ENCODE results near the gene TRMT44.
A peak's percentile ranks its signal among the peaks of the same experiment; 100 is the strongest.
"Not testable (repeated sequence)": the region's sequence is repeated elsewhere in the genome, so short reads cannot be mapped to it uniquely, and the experiment has no call there.

The TRMT44 gene

GRCh38 chr4:8440492-8441311 lies at the start of gene TRMT44, which contains the start of gene ACOX3:
Gene TRMT44, plus strand, starts transcription at chr4:8440777. Its CDS starts 46 bp downstream, at chr4:8440823.
Gene ACOX3, minus strand, starts transcription at chr4:8440723. Its CDS starts 24,202 bp downstream, at chr4:8416521.
- DNase-seq, result peak; percentile 73

GRCh38 chr4:8391071-8391470 lies 49.5 kb upstream of the TRMT44 start:
- no peak for DNase-seq

GRCh38 chr4:8391972-8392371 lies 48.6 kb upstream of the TRMT44 start:
- peak; percentile 70 for DNase-seq

- DNase-seq, result no peak
These were observed 47.9 kb upstream of the TRMT44 start for GRCh38 chr4:8392591-8393190.

- peak; percentile 94 for DNase-seq
These were observed 47.0 kb upstream of the TRMT44 start for GRCh38 chr4:8393593-8394038.

- DNase-seq, result no peak
These were observed 46.5 kb upstream of the TRMT44 start for GRCh38 chr4:8394061-8394519.

- no peak for DNase-seq
These were observed 45.8 kb upstream of the TRMT44 start for GRCh38 chr4:8394806-8395205.

GRCh38 chr4:8395504-8396296 lies 44.9 kb upstream of the TRMT44 start:
- DNase-seq, result no peak

GRCh38 chr4:8396762-8397406 lies 43.7 kb upstream of the TRMT44 start:
- no peak for DNase-seq

- DNase-seq, result no peak
These were observed 42.2 kb upstream of the TRMT44 start for GRCh38 chr4:8398347-8398746.

GRCh38 chr4:8399298-8399697 lies 41.3 kb upstream of the TRMT44 start:
- DNase-seq, result no peak

- DNase-seq, result no peak
These were observed 39.8 kb upstream of the TRMT44 start for GRCh38 chr4:8400632-8401325.

- no peak for DNase-seq
These were observed 38.9 kb upstream of the TRMT44 start for GRCh38 chr4:8401665-8402064.

- no peak for DNase-seq
These were observed 38.4 kb upstream of the TRMT44 start for GRCh38 chr4:8402181-8402597.

GRCh38 chr4:8402640-8403039 lies 37.9 kb upstream of the TRMT44 start:
- no peak for DNase-seq

- DNase-seq, result peak; percentile 48
These were observed 37.3 kb upstream of the TRMT44 start for GRCh38 chr4:8403173-8403753.

GRCh38 chr4:8403976-8404375 lies 36.6 kb upstream of the TRMT44 start:
- no peak for DNase-seq

GRCh38 chr4:8404791-8405515 lies 35.6 kb upstream of the TRMT44 start:
- no peak for DNase-seq

- DNase-seq, result no peak
These were observed 35.1 kb upstream of the TRMT44 start for GRCh38 chr4:8405516-8405875.

- DNase-seq, result not testable (repeated sequence)
These were observed 33.7 kb upstream of the TRMT44 start for GRCh38 chr4:8406887-8407286.

GRCh38 chr4:8407316-8407715 lies 33.3 kb upstream of the TRMT44 start:
- DNase-seq, result no peak

All from HCEC 1CT (cell line).